Bronchial smooth muscle cell (primary cell): ENCODE measurements around the gene CDC14C. TPM values are rescaled to one million over a fixed set of nuclear protein-coding genes. Genes with fewer than 3 reads are reported as not detected.

ENCODE experiments used
- total RNA-seq: library from RNA; depleted of rRNA; stranded (reverse); fragments of >200 nt; gene quantifications from 2 replicates; pipeline ENCODE4 v1.2.1, GENCODE V29; 2014

Gene CDC14C
- under 0.01 and 0.09 TPM in 2 replicates for total RNA-seq

DNA sequence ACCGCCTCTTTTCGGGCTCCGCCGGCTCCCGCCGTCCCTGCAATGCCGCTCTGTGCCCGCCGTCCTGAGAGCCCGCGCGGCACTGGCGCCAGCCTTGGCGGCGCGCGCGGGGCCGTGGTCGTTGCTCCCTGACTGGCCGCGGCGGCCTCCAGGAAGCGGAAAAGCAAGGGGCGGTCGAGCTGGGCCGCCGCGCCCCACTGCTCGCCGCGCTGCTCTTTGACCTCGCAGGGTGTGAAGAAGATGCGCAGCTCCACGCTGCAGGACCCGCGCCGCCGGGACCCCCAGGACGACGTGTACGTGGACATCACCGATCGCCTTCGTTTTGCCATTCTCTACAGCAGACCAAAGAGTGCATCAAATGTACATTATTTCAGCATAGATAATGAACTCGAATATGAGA lies at the start of gene CDC14C:
TSS of gene CDC14C (plus strand) at position 115 of the 400 bp plus-strand sequence. CDS start at position 241, 126 bp downstream.

